ENCODE measurements around the gene LAD1.

The LAD1 gene

DNA sequence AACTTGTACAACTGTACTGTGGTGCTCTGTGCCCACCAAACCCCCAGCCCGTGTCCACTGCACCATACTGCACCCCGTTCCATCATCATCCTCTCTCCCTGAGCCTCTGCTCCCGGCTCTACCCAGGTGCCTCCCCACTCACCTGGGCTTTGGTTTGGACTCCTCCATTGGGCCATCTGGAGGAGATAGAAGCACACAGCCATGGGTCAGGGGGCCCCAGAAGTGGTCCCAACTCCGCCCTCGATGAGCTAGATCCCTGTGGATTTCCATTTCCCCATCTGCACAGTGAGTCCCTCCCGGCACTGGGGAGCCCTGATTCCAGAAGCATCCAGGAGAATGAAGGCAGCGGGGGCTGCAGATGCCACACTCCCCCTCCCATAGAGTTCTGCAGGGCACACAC lies 32.4 kb downstream of the LAD1 start:
- Histone ChIP-seq H3K9me3 (ENCODE audit: control insufficient read depth, insufficient read depth, low read length) (no peaks in the 10 kb centered on the region), H4K20me1 (ENCODE audit: control insufficient read depth, insufficient read depth, low read depth, low read length) (no peaks in the 10 kb centered on the region), H3K27ac (ENCODE audit: low read depth, low read length) (no peak overlapping the region), H3K4me2 (ENCODE audit: low read length) (no peak overlapping the region), H3K4me3 (ENCODE audit: low read length) (no peak overlapping the region), H3K27me3 (ENCODE audit: control insufficient read depth, low read length) (peaks cover 4% of the 10 kb centered on the region; the same call in 1 of the 2 replicates), H3K9me2 (replicated peaks; ENCODE audit: control insufficient read depth, low read length) (no peaks in the 10 kb centered on the region), H3F3A (ENCODE audit: control insufficient read depth, insufficient read depth) (no peaks in the 10 kb centered on the region), H3K4me1 (ENCODE audit: control insufficient read depth, low read length) (no peaks in the 10 kb centered on the region), H3K79me2 (ENCODE audit: control insufficient read depth, low read length) (no peaks in the 10 kb centered on the region), H3K36me3 (ENCODE audit: control insufficient read depth, low read length) (no peaks in the 10 kb centered on the region)
- TF ChIP-seq, protein P1, sequence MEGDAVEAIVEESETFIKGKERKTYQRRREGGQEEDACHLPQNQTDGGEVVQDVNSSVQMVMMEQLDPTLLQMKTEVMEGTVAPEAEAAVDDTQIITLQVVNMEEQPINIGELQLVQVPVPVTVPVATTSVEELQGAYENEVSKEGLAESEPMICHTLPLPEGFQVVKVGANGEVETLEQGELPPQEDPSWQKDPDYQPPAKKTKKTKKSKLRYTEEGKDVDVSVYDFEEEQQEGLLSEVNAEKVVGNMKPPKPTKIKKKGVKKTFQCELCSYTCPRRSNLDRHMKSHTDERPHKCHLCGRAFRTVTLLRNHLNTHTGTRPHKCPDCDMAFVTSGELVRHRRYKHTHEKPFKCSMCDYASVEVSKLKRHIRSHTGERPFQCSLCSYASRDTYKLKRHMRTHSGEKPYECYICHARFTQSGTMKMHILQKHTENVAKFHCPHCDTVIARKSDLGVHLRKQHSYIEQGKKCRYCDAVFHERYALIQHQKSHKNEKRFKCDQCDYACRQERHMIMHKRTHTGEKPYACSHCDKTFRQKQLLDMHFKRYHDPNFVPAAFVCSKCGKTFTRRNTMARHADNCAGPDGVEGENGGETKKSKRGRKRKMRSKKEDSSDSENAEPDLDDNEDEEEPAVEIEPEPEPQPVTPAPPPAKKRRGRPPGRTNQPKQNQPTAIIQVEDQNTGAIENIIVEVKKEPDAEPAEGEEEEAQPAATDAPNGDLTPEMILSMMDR (IDR thresholded peaks at IDR 0.05; ENCODE audit: low read depth, low read length, poor library complexity, severe bottlenecking): no peak
- no peak for TF ChIP-seq EZH2phosphoT487 (IDR thresholded peaks at IDR 0.05; ENCODE audit: borderline replicate concordance, low read length)

DNA sequence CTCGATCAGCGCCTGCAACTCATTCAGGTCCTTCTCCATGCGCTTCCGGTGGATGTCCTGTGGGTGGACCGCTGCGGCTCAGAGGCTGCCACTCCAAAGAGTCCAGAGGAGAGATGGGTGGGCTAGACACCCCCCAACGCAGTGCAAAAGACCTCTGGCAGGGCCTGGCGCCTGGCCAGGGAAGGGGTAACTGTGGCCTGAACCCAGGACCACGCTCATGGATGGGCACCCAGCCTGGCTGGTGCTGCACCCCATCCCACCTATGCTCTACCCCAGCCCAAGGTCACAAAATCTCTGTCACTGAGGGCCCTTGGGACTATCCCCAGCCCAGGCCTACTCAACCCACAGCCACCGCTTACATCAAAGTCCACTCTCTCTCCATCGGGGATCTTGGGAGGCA lies 33.9 kb downstream of the LAD1 start:
- no peak overlapping the region for H3K27ac ChIP-seq (ENCODE audit: low read depth, low read length)
- no peaks in the 10 kb centered on the region for H3K4me1 ChIP-seq (ENCODE audit: control insufficient read depth, low read length)
- no peaks in the 10 kb centered on the region for H3K36me3 ChIP-seq (ENCODE audit: control insufficient read depth, low read length)
- no peak for TF ChIP-seq EZH2phosphoT487 (IDR thresholded peaks at IDR 0.05; ENCODE audit: borderline replicate concordance, low read length)
- TF ChIP-seq, protein P1 (IDR thresholded peaks at IDR 0.05; ENCODE audit: low read depth, low read length, poor library complexity, severe bottlenecking): no peak
- no peaks in the 10 kb centered on the region for H3K9me3 ChIP-seq (ENCODE audit: control insufficient read depth, insufficient read depth, low read length)
- no peaks in the 10 kb centered on the region for H3K9me2 ChIP-seq (replicated peaks; ENCODE audit: control insufficient read depth, low read length)
- H3K4me2 ChIP-seq (ENCODE audit: low read length): no peak overlapping the region
- H4K20me1 ChIP-seq (ENCODE audit: control insufficient read depth, insufficient read depth, low read depth, low read length): no peaks in the 10 kb centered on the region
- H3K4me3 ChIP-seq (ENCODE audit: low read length): no peak overlapping the region
- no peaks in the 10 kb centered on the region; the same call in 1 of the 2 replicates for H3K27me3 ChIP-seq (ENCODE audit: control insufficient read depth, low read length)
- H3K79me2 ChIP-seq (ENCODE audit: control insufficient read depth, low read length): no peaks in the 10 kb centered on the region
- H3F3A ChIP-seq (ENCODE audit: control insufficient read depth, insufficient read depth): no peaks in the 10 kb centered on the region

DNA sequence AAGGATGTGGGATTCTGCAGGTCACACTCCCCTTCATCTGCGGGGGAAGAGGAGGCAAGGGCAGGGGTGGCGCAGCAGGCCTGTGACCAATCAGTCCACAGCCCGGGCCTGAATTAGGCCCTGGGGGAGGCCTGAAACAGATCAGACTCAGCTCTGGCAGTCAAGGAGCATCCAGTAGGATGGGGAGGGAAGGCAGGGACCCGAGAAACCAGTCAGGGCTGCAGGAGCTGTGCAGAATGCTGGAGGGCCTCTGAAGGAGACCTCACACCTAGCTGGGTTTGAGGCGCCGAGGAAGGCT lies 34.4 kb downstream of the LAD1 start:
- H3K27me3 ChIP-seq (ENCODE audit: control insufficient read depth, low read length): no peaks in the 10 kb centered on the region
- H3K4me1 ChIP-seq (ENCODE audit: control insufficient read depth, low read length): no peaks in the 10 kb centered on the region
- H3K4me2 ChIP-seq (ENCODE audit: low read length): no peak overlapping the region

More for the DNA sequence above, 34.4 kb downstream of the LAD1 start:
- Histone ChIP-seq H3K36me3 (ENCODE audit: control insufficient read depth, low read length) (no peaks in the 10 kb centered on the region), H3K79me2 (ENCODE audit: control insufficient read depth, low read length) (no peaks in the 10 kb centered on the region), H3K9me3 (ENCODE audit: control insufficient read depth, insufficient read depth, low read length) (no peaks in the 10 kb centered on the region), H3K27ac (ENCODE audit: low read depth, low read length) (no peak overlapping the region), H4K20me1 (ENCODE audit: control insufficient read depth, insufficient read depth, low read depth, low read length) (no peaks in the 10 kb centered on the region), H3K4me3 (ENCODE audit: low read length) (no peak overlapping the region), H3F3A (ENCODE audit: control insufficient read depth, insufficient read depth) (no peaks in the 10 kb centered on the region), H3K9me2 (replicated peaks; ENCODE audit: control insufficient read depth, low read length) (no peaks in the 10 kb centered on the region)
- TF ChIP-seq, protein P1 (IDR thresholded peaks at IDR 0.05; ENCODE audit: low read depth, low read length, poor library complexity, severe bottlenecking): no peak
- no peak for TF ChIP-seq EZH2phosphoT487 (IDR thresholded peaks at IDR 0.05; ENCODE audit: borderline replicate concordance, low read length)

Data from DOHH2 (cell line).